Suprapubic skin (tissue), 3 donors: ENCODE results near the gene TP53TG5.

Source experiments
- CTCF ChIP-seq, 2 donors: fragments of 200-600 bp in 1 of 2; fragments of 450-650 bp in 1 of 2; sonication (generic) in 1 of 2; IDR thresholded peaks; one replicate each; pipeline ENCODE4 v1.5.1; 2016 to 2019; ENCODE audit warnings: antibody characterized with exemption in 2 of 2, mild to moderate bottlenecking in 1 of 2, moderate library complexity in 1 of 2
- EP300 ChIP-seq: sonication (generic); formaldehyde crosslinking; IDR thresholded peaks from one replicate; pipeline ENCODE4 v1.6.1; 2017; ENCODE audit warnings: antibody characterized with exemption
- POLR2A ChIP-seq, 2 donors: fragments of 450-650 bp; IDR thresholded peaks; one replicate each; pipeline ENCODE4 v1.6.1; 2017; ENCODE audit warnings: antibody characterized with exemption in 2 of 2, mild to moderate bottlenecking in 2 of 2, moderate library complexity in 2 of 2

- TF ChIP-seq CTCF (IDR thresholded peaks at IDR 0.05) (no peak), EP300 (no peak), POLR2A (IDR thresholded peaks at IDR 0.05) (no peak)
Observed at GRCh38 chr20:45416917-45417316, 38.8 kb upstream of the TP53TG5 start.
